Aorta (tissue), 5 donors: ENCODE data around the gene CDC34. TPM values are rescaled to one million over a fixed set of nuclear protein-coding genes. Genes with fewer than 3 reads are reported as not detected.
A peak's percentile ranks its signal among the peaks of the same experiment; 100 is the strongest.

Source experiments
- ATAC-seq: fragments of 200-7000 bp; cut with Tn5 transposase; one replicate; pipeline ENCODE4 v1.9.1; 2022; ENCODE audit warnings: moderate library complexity; ENCODE audit not compliant: low FRiP score
- DNase-seq, 2 donors: peaks; one replicate each; pipeline ENCODE4 v3.0.0-alpha.2; 2020
- H3K27ac ChIP-seq, 2 donors: one replicate each; pipeline ENCODE4 v1.5.1; 2013; ENCODE audit warnings: low read length in 2 of 2, mild to moderate bottlenecking in 2 of 2, moderate library complexity in 2 of 2, control low read depth in 1 of 2, inconsistent platforms in 1 of 2, low read depth in 1 of 2
- H3K27me3 ChIP-seq, 2 donors: one replicate each; pipeline ENCODE4 v1.6.1; 2013; ENCODE audit warnings: control low read depth in 1 of 2, low read length in 1 of 2, mild to moderate bottlenecking in 1 of 2, moderate library complexity in 1 of 2; ENCODE audit not compliant: insufficient read depth in 2 of 2, control insufficient read depth in 1 of 2
- H3K36me3 ChIP-seq, 2 donors: one replicate each; pipeline ENCODE4 v1.6.1; 2013; ENCODE audit warnings: control low read depth in 1 of 2, low read length in 1 of 2, mild to moderate bottlenecking in 1 of 2; ENCODE audit not compliant: insufficient read depth in 2 of 2, control insufficient read depth in 1 of 2
- H3K4me1 ChIP-seq, 2 donors: one replicate each; pipeline ENCODE4 v1.6.1; 2013; ENCODE audit warnings: low read length in 2 of 2, control low read depth in 1 of 2, mild to moderate bottlenecking in 1 of 2, moderate library complexity in 1 of 2; ENCODE audit not compliant: insufficient read depth in 2 of 2, control insufficient read depth in 1 of 2
- H3K4me3 ChIP-seq, 2 donors: one replicate each; pipeline ENCODE4 v1.5.1; 2013; ENCODE audit warnings: low read length in 2 of 2, control low read depth in 1 of 2, mild to moderate bottlenecking in 1 of 2
- H3K9me3 ChIP-seq: one replicate; pipeline ENCODE4 v1.6.1; 2013; ENCODE audit warnings: mild to moderate bottlenecking, low read length; ENCODE audit not compliant: control insufficient read depth
- WGBS, 2 donors: extraction: QIAGEN DNeasy Blood & Tissue Kit; methylation state at CpG; one replicate each; pipeline ENCODE4 v1.1.7; 2013; 5-methylcytosine and 5-hydroxymethylcytosine counted together
- intact Hi-C, 2 donors: fragments of 100-400 bp; cut with DNase I; formaldehyde crosslinking; loops; one replicate each; pipeline versions ENCODE4 v1.14.2 to v1.15.0; 2022
- polyA plus RNA-seq, 2 donors: library from polyadenylated mRNA; stranded (reverse); fragments of 200-250 nt; gene quantifications; one replicate each; pipeline ENCODE4 v1.2.3, GENCODE V29; 2013
- total RNA-seq, 2 donors: library from RNA; stranded (reverse); fragmentation: NEBNext Ultra II Directional; extraction: Animal tissue kit (Norgen Biotek cat#: 25700); gene quantifications; one replicate each; pipeline ENCODE4 v1.2.1, GENCODE V29; 2021
- donor health status: healthy with polysubstance abuse.
- donor health status: Bipolar disorder and iron deficiency.
- donor health status: DM: no; HTN: no; CAD: no.
- donor health status: DM: no; HTN: no; CAD: no.
- donor health status: DM: yes; HTN: yes; CAD: no.

The CDC34 gene
- total and polyA plus RNA-seq, 4 donors = 27.5 to 79.1 (median 43.0) TPM

- no peaks in the 10 kb centered on the region for H3K27me3 ChIP-seq
- no peak overlapping the region for H3K27ac ChIP-seq
- ATAC-seq (no peak), DNase-seq (peak in 1 of 2 donors; percentile 47)
- H3K4me3 ChIP-seq = no peak overlapping the region
- peaks cover 0 to 6% of the 10 kb centered on the region in 2 donors for H3K4me1 ChIP-seq
- H3K36me3 ChIP-seq = peaks cover 0 to 20% of the 10 kb centered on the region in 2 donors
- 87 to 91% methylated on average over 52 to 55 of the region's 55 CpGs for WGBS, 2 donors
- intact Hi-C loops = no loop called here
- H3K9me3 ChIP-seq = no peaks in the 10 kb centered on the region
Measured at GRCh38 chr19:536031-536880, 4.7 kb downstream of the CDC34 start.

GRCh38 chr19:536881-537404 lies 5.4 kb downstream of the CDC34 start:
- ATAC-seq = no peak
- Histone ChIP-seq H3K36me3 (peaks cover 0 to 23% of the 10 kb centered on the region in 2 donors), H3K27me3 (no peaks in the 10 kb centered on the region), H3K4me3 (no peak overlapping the region), H3K4me1 (peaks cover 0 to 6% of the 10 kb centered on the region in 2 donors), H3K9me3 (no peaks in the 10 kb centered on the region), H3K27ac (no peak overlapping the region)
- WGBS, 2 donors = 95% methylated on average over 25 to 26 of the region's 26 CpGs
- DNase-seq = peak in 1 of 2 donors; percentile 78
- intact Hi-C loops = no loop called here

- Histone ChIP-seq H3K36me3 (peaks cover 0 to 25% of the 10 kb centered on the region in 2 donors), H3K4me1 (peaks cover 0 to 3% of the 10 kb centered on the region in 2 donors), H3K27ac (no peak overlapping the region), H3K27me3 (no peaks in the 10 kb centered on the region), H3K9me3 (no peaks in the 10 kb centered on the region), H3K4me3 (no peak overlapping the region)
- 73 to 84% methylated on average over 40 of the region's 40 CpGs for WGBS, 2 donors
- ATAC-seq (no peak), DNase-seq (no peak)
- intact Hi-C loops = no loop called here
Measured at GRCh38 chr19:538641-539428, 7.3 kb downstream of the CDC34 start.

DNA sequence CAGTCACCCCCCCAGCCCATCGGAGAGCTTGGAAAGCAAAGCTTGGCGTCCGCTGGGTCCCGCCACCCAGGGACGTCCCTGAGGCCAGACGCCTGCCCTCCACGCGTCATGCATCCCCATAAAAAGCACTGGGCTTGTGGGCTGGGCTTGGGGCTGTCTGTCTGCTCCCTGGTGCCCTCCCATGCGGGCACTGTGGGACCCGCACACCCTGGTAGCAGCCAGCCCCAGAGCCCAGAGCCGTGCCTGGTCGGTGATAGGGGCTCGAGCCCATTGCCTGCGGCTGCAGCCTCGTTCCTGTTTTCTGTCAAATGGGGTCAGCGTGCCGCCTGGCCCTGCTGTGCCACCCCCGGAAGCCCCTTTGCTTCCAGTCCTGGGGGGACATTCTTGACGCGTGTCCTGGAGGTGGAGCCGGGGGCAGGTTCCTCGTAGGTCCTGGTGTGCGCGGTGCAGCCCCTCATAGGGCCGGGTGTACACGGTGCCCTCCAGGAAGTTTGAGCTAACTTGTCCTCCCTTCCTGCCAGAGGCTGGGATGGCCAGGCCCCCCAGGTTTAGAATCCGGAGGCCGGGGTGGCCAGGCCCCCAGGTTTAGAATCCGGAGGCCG lies 8.0 kb downstream of the CDC34 start:
- WGBS, 2 donors = 83 to 87% methylated on average over 30 of the region's 30 CpGs
- Histone ChIP-seq H3K27ac (no peak overlapping the region), H3K9me3 (no peaks in the 10 kb centered on the region), H3K4me3 (no peak overlapping the region), H3K27me3 (no peaks in the 10 kb centered on the region), H3K36me3 (peaks cover 0 to 25% of the 10 kb centered on the region in 2 donors), H3K4me1 (no peaks in the 10 kb centered on the region)
- intact Hi-C loops = no loop called here
- ATAC-seq (no peak), DNase-seq (no peak)

- ATAC-seq (no peak), DNase-seq (no peak)
- Histone ChIP-seq H3K27ac (no peak overlapping the region), H3K4me3 (no peak overlapping the region), H3K9me3 (no peaks in the 10 kb centered on the region), H3K4me1 (no peaks in the 10 kb centered on the region), H3K27me3 (no peaks in the 10 kb centered on the region), H3K36me3 (peaks cover 0 to 25% of the 10 kb centered on the region in 2 donors)
- 92% methylated on average over 51 of the region's 51 CpGs for WGBS, 2 donors
- intact Hi-C loops = no loop called here
Measured at GRCh38 chr19:540867-541637, 9.5 kb downstream of the CDC34 start.

- 91% methylated on average over 26 of the region's 26 CpGs for WGBS, 2 donors
- no peak for DNase-seq
- Histone ChIP-seq H3K4me3 (no peak overlapping the region), H3K4me1 (no peaks in the 10 kb centered on the region), H3K36me3 (peaks cover 0 to 19% of the 10 kb centered on the region in 2 donors), H3K27me3 (no peaks in the 10 kb centered on the region), H3K9me3 (no peaks in the 10 kb centered on the region), H3K27ac (no peak overlapping the region)
- intact Hi-C loops = no loop called here
- no peak for ATAC-seq
Measured at GRCh38 chr19:541699-542098, 10.1 kb downstream of the CDC34 start.

- peak; percentile 27 for ATAC-seq
- intact Hi-C loops = no loop called here
- H3K9me3 ChIP-seq = no peaks in the 10 kb centered on the region
- 89 to 93% methylated on average over 34 of the region's 34 CpGs for WGBS, 2 donors
- DNase-seq = peak in 1 of 2 donors; percentile 75
- no peaks in the 10 kb centered on the region for H3K27me3 ChIP-seq
- no peak overlapping the region for H3K4me3 ChIP-seq
- no peak overlapping the region for H3K27ac ChIP-seq
- no peaks in the 10 kb centered on the region for H3K4me1 ChIP-seq
- H3K36me3 ChIP-seq = peaks cover 0 to 15% of the 10 kb centered on the region in 2 donors
Measured at GRCh38 chr19:542173-542866, 10.8 kb downstream of the CDC34 start.
